MCF 10A (cell line): ENCODE measurements around the gene FGD5. TPM values are rescaled to one million over a fixed set of nuclear protein-coding genes. Genes with fewer than 3 reads are reported as not detected.

ENCODE experiments used
- BruUV-seq: library from RNA; stranded (reverse); fragments of 400-500 nt; replicated peaks from 2 replicates; lab custom pipeline; 2021; lab: Mats Ljungman, UMichigan
- CTCF ChIA-PET: fragments of 300-600 bp; sonication (Branson Sonifier 250); formaldehyde crosslinking; extraction: SDS; loops from one replicate; lab custom pipeline; 2021; ENCODE audit warnings: antibody characterized with exemption, inconsistent platforms; lab: Yijun Ruan, JAX
- POLR2A ChIA-PET: fragments of 300-600, 350-650 bp; sonication (Branson Sonifier 250); formaldehyde crosslinking; extraction: SDS; loops from one replicate; lab custom pipeline; 2020; ENCODE audit warnings: antibody characterized with exemption, inconsistent platforms; lab: Yijun Ruan, JAX
- DNase-seq: peaks from one replicate; pipeline ENCODE4 v3.0.0-alpha.2; 2018; ENCODE audit not compliant: unreplicated experiment
- H3K27ac Mint-ChIP-seq: one replicate; pipeline ENCODE4 v1.8.0; 2022; ENCODE audit warnings: mild to moderate bottlenecking, low read depth, mixed read lengths; ENCODE audit not compliant: unreplicated experiment
- H3K27me3 Mint-ChIP-seq: one replicate; pipeline ENCODE4 v1.8.0; 2022; ENCODE audit warnings: mixed read lengths; ENCODE audit not compliant: insufficient read depth, unreplicated experiment
- H3K36me3 Mint-ChIP-seq: one replicate; pipeline ENCODE4 v1.8.0; 2022; ENCODE audit warnings: mild to moderate bottlenecking, moderate library complexity, mixed read lengths; ENCODE audit not compliant: insufficient read depth, unreplicated experiment
- H3K4me1 Mint-ChIP-seq: one replicate; pipeline ENCODE4 v1.8.0; 2022; ENCODE audit warnings: mixed read lengths; ENCODE audit not compliant: insufficient read depth, unreplicated experiment
- H3K4me3 Mint-ChIP-seq: one replicate; pipeline ENCODE4 v1.8.0; 2022; ENCODE audit warnings: mild to moderate bottlenecking, moderate library complexity, mixed read lengths; ENCODE audit not compliant: unreplicated experiment
- H3K9me3 Mint-ChIP-seq: one replicate; pipeline ENCODE4 v1.8.0; 2022; ENCODE audit warnings: mixed read lengths; ENCODE audit not compliant: unreplicated experiment
- intact Hi-C: fragments of 100-400 bp; cut with micrococcal nuclease; formaldehyde crosslinking; loops from 2 replicates; pipeline ENCODE4 v1.14.1; 2022
- total RNA-seq: library from RNA; stranded (reverse); gene quantifications from 2 replicates; pipeline ENCODE4 v1.2.3, GENCODE V29; 2022
- TF ChIP-seq, protein P1 (sequence below): fragments of 200-600 bp; IDR thresholded peaks from one replicate; pipeline ENCODE4 v1.8.0; 2022; ENCODE audit warnings: antibody characterized with exemption, mild to moderate bottlenecking; ENCODE audit not compliant: unreplicated experiment

The FGD5 gene
- total RNA-seq, 1 experiment from 2014 or later: not detected

DNA sequence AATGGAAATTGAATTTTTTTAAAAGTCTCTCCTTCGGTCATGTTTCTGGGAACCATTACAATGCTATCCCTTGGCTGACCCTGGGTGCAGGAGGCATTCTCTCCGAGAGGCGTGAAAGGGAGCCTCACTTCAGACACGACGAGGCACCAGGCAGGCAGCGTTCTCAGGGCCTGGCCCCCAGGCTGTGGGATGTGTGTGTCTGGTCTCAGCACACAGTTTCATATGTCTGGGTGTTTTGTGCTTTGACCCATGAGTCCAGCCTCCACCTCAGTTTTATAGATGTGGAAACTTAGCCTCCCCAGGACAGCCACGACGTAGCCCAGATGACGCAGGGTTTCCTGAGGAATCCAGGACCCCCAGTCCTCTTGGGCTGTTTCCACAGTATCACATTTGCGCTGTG lies 34.0 kb downstream of the FGD5 start:
- TF ChIP-seq, protein P1, sequence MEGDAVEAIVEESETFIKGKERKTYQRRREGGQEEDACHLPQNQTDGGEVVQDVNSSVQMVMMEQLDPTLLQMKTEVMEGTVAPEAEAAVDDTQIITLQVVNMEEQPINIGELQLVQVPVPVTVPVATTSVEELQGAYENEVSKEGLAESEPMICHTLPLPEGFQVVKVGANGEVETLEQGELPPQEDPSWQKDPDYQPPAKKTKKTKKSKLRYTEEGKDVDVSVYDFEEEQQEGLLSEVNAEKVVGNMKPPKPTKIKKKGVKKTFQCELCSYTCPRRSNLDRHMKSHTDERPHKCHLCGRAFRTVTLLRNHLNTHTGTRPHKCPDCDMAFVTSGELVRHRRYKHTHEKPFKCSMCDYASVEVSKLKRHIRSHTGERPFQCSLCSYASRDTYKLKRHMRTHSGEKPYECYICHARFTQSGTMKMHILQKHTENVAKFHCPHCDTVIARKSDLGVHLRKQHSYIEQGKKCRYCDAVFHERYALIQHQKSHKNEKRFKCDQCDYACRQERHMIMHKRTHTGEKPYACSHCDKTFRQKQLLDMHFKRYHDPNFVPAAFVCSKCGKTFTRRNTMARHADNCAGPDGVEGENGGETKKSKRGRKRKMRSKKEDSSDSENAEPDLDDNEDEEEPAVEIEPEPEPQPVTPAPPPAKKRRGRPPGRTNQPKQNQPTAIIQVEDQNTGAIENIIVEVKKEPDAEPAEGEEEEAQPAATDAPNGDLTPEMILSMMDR: no peak
- ChIA-PET CTCF (interaction anchor here (0.7 kb wide), 1 partner anchor 569 kb away, joined by 3 read pairs; no protein-coding TSS in a partner anchor), POLR2A (no interaction called here)
- no peak for DNase-seq
- Mint-ChIP-seq H3K4me1 (no peaks in the 10 kb centered on the region), H3K27ac (no peak overlapping the region), H3K9me3 (no peaks in the 10 kb centered on the region), H3K27me3 (peaks cover 38% of the 10 kb centered on the region), H3K4me3 (no peak overlapping the region), H3K36me3 (no peaks in the 10 kb centered on the region)
- intact Hi-C loops: no loop called here
- BruUV-seq: no TSS peak

DNA sequence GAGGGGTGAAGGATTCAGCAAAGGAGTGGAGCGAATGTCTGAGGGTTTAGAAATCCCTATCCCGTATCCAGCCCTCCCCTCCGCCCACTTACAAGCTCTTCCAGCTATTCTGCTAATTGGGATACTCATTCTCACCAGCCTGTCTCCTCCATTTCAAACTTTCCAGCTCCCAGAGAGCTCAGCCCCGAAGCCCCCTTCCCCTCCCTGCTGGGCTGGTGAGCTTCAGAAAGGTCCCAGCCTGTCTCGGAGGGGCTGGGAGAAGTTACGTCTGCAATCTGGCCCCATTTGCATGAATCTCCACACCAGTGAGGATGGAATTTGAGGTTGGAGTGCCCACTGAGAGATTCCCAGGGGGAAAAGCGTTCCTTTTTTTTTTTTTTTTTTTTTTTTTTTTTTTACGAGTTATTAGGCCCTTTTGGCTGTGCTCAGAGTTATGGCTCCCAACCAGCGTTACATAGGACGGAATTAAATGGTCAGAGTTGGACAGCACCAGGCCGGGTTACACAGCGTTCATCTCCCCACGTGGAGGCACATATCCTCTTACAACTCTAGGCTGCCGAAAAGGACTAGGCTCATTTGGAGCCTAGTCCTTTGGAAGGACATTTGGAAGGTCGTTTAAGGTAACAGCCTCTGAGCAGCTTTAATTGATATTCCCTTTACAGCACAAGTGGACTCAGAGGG lies 34.6 kb downstream of the FGD5 start:
- BruUV-seq: no TSS peak
- CTCF ChIA-PET: interaction anchor here (0.7 to 1.0 kb wide), 2 partner anchors 92 to 569 kb away, joined by 3 to 4 read pairs; no protein-coding TSS in a partner anchor
- no peak for DNase-seq

DNA sequence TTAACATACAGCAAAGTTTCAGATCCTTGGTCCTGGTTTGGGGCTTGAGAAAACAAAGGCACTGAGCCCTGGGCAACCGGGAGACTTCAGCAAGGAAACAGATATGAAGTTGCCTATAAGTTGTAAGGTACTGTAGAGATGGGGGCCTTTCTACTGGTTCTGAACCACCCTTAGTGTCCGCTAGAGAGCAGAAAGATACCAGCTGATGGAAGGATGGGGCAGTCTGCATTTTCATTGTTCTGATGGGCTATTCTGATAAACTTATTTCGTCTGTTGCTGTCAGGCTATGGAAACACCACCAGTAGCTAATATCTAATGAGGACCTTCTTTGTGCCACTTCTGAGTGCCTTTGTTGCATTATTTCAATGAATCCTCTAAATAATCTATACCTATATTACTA lies 38.7 kb downstream of the FGD5 start:
- Mint-ChIP-seq H3K9me3 (no peaks in the 10 kb centered on the region), H3K27me3 (peaks cover 65% of the 10 kb centered on the region), H3K36me3 (no peaks in the 10 kb centered on the region), H3K4me3 (no peak overlapping the region), H3K27ac (no peak overlapping the region), H3K4me1 (no peaks in the 10 kb centered on the region)
- BruUV-seq: no TSS peak
- ChIA-PET POLR2A (no interaction called here), CTCF (no interaction called here)
- intact Hi-C loops: no loop called here
- no peak for DNase-seq
- TF ChIP-seq, protein P1: no peak

More for the DNA sequence above, 34.6 kb downstream of the FGD5 start:
- Mint-ChIP-seq H3K36me3 (no peaks in the 10 kb centered on the region), H3K9me3 (no peaks in the 10 kb centered on the region), H3K27ac (no peak overlapping the region), H3K4me3 (no peak overlapping the region), H3K4me1 (no peaks in the 10 kb centered on the region), H3K27me3 (peaks cover 45% of the 10 kb centered on the region)
- intact Hi-C loops: no loop called here
- TF ChIP-seq, protein P1: no peak
- POLR2A ChIA-PET: no interaction called here

DNA sequence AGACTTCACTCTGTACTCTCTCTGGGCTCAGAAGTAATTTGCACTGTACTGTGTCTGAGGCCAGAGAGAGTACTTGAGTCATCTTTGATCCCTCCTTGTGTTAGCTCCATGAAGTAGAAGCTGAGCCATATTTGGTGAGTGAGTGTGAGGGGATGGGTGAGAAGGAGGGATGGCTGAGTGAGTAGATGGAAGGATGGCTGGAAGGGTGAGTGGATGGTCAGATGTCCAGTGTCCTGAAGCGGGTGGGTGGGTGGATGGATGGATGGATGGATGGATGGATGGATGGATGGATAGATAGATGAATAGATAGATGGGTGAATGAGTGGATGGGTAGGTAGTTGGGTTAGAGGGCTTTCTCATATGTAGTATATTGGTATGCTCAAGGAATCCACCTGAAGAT lies 39.3 kb downstream of the FGD5 start:
- H3K36me3 Mint-ChIP-seq: no peaks in the 10 kb centered on the region
- H3K4me1 Mint-ChIP-seq: no peaks in the 10 kb centered on the region
- peaks cover 65% of the 10 kb centered on the region for H3K27me3 Mint-ChIP-seq
- intact Hi-C loops: no loop called here
- no peak overlapping the region for H3K27ac Mint-ChIP-seq
- TF ChIP-seq, protein P1: no peak
- H3K4me3 Mint-ChIP-seq: no peak overlapping the region
- no TSS peak for BruUV-seq
- ChIA-PET CTCF (no interaction called here), POLR2A (no interaction called here)
- H3K9me3 Mint-ChIP-seq: no peaks in the 10 kb centered on the region
- no peak for DNase-seq
